H1 (cell line): ENCODE data around the gene DPP10. TPM values are rescaled to one million over a fixed set of nuclear protein-coding genes. Genes with fewer than 3 reads are reported as not detected.

Experiments used
- CTCF ChIA-PET: fragments of 300-600 bp; sonication (Branson Sonifier 250); formaldehyde crosslinking; loops from one replicate; lab custom pipeline; 2021; ENCODE audit not compliant: partially characterized antibody; lab: Charles Lee
- POLR2A ChIA-PET: fragments of 300-600 bp; sonication (Branson Sonifier 250); formaldehyde crosslinking; loops from one replicate; lab custom pipeline; 2021; ENCODE audit warnings: inconsistent platforms; ENCODE audit not compliant: partially characterized antibody; lab: Charles Lee
- DNase-seq, 2 experiments: peaks; one replicate each; pipeline versions ENCODE4 v3.0.0 to v3.0.0-alpha.2; 2010 to 2022; ENCODE audit warnings: low spot score in 2 of 2, low read depth in 1 of 2, mixed read lengths in 1 of 2
- FAIRE-seq: peaks from 2 replicates; lab custom pipeline; 2011; peaks lifted over from hg19 to GRCh38; lab: Jason Lieb, UNC
- H2AFZ ChIP-seq: 2 replicates; pipeline ENCODE4 v1.8.1; 2012; ENCODE audit warnings: low read length, inconsistent platforms
- H2AK5ac ChIP-seq: 2 replicates; pipeline ENCODE4 v1.6.1; 2013; ENCODE audit warnings: low read depth, low read length
- H2BK120ac ChIP-seq: replicated peaks from 2 replicates; pipeline ENCODE3; 2013; ENCODE audit warnings: low read depth, low read length, inconsistent platforms
- H2BK12ac ChIP-seq: 2 replicates; pipeline ENCODE4 v1.6.1; 2013; ENCODE audit warnings: low read depth, low read length
- H2BK15ac ChIP-seq: 2 replicates; pipeline ENCODE4 v1.6.1; 2013; ENCODE audit warnings: low read length
- H2BK20ac ChIP-seq: 2 replicates; pipeline ENCODE4 v1.6.1; 2013; ENCODE audit warnings: low read length
- H2BK5ac ChIP-seq: 2 replicates; pipeline ENCODE4 v1.6.1; 2013; ENCODE audit warnings: low read depth, low read length
- H3K14ac ChIP-seq: 2 replicates; pipeline ENCODE4 v1.6.1; 2013; ENCODE audit warnings: inconsistent platforms; ENCODE audit not compliant: insufficient read length
- H3K18ac ChIP-seq: 2 replicates; pipeline ENCODE4 v1.6.1; 2013; ENCODE audit warnings: low read length; ENCODE audit errors: extremely low read depth
- H3K23ac ChIP-seq: 2 replicates; pipeline ENCODE4 v1.6.1; 2013; ENCODE audit warnings: inconsistent platforms; ENCODE audit not compliant: insufficient read length
- H3K23me2 ChIP-seq: 2 replicates; pipeline ENCODE4 v1.6.1; 2013; ENCODE audit warnings: low read depth, low read length
- H3K27ac ChIP-seq: 2 replicates; pipeline ENCODE4 v1.6.1; 2011; ENCODE audit warnings: low read depth, low read length, inconsistent platforms
- H3K27me3 ChIP-seq, 4 experiments: replicated peaks in 1 of 4; 1 replicate in 1 of 4; 2 replicates in 3 of 4; pipeline versions ENCODE4 v1.6.1 to v1.8.1; 2011 to 2013; ENCODE audit warnings: low read length in 3 of 4, mild to moderate bottlenecking in 3 of 4, inconsistent platforms in 2 of 4, mixed read lengths in 2 of 4, moderate library complexity in 1 of 4; ENCODE audit not compliant: control insufficient read depth in 3 of 4, insufficient read depth in 3 of 4; ENCODE audit errors: extremely low read depth in 1 of 4
- H3K36me3 ChIP-seq, 4 experiments: 2 replicates each; pipeline versions ENCODE4 v1.6.1 to v1.8.1; 2011 to 2013; ENCODE audit warnings: mild to moderate bottlenecking in 4 of 4, low read length in 3 of 4, moderate library complexity in 2 of 4, control low read depth in 1 of 4, inconsistent platforms in 1 of 4; ENCODE audit not compliant: insufficient read depth in 4 of 4, control insufficient read depth in 2 of 4
- H3K4ac ChIP-seq: replicated peaks from 2 replicates; pipeline ENCODE3; 2013; ENCODE audit warnings: low read length, low read depth, mixed read lengths, inconsistent platforms; ENCODE audit not compliant: insufficient read length
- H3K4me1 ChIP-seq, 4 experiments: replicated peaks in 1 of 4; 1 replicate in 1 of 4; 2 replicates in 3 of 4; pipeline versions ENCODE4 v1.6.1 to v1.8.1; 2011 to 2013; ENCODE audit warnings: low read length in 3 of 4, inconsistent platforms in 2 of 4, mixed read lengths in 1 of 4; ENCODE audit not compliant: insufficient read depth in 4 of 4, control insufficient read depth in 3 of 4
- H3K4me2 ChIP-seq, 2 experiments: 2 replicates each; pipeline versions ENCODE4 v1.6.1 to v1.8.1; 2011 to 2013; ENCODE audit warnings: low read depth in 2 of 2, low read length in 2 of 2, control low read depth in 1 of 2, inconsistent platforms in 1 of 2, mild to moderate bottlenecking in 1 of 2; ENCODE audit not compliant: insufficient read depth in 1 of 2
- H3K4me3 ChIP-seq, 4 experiments: fragments of 200-600, 300-600 bp in 1 of 4; sonication (generic), shearing (Covaris generic), sonication (Bioruptor Twin) in 1 of 4; 2 replicates each; pipeline versions ENCODE4 v1.5.1 to v1.8.1; 2011 to 2016; ENCODE audit warnings: low read length in 4 of 4, low read depth in 3 of 4, control low read depth in 2 of 4, inconsistent platforms in 2 of 4, mild to moderate bottlenecking in 2 of 4, mixed read lengths in 1 of 4, moderate library complexity in 1 of 4; ENCODE audit not compliant: insufficient read depth in 2 of 4; ENCODE audit errors: extremely low read depth in 1 of 4
- H3K56ac ChIP-seq: replicated peaks from 2 replicates; pipeline ENCODE3; 2013; ENCODE audit warnings: low read depth, mild to moderate bottlenecking, mixed read lengths, low read length, inconsistent platforms; ENCODE audit not compliant: insufficient read length
- H3K79me1 ChIP-seq: 2 replicates; pipeline ENCODE4 v1.6.1; 2013; ENCODE audit warnings: low read depth, low read length, control low read depth
- H3K79me2 ChIP-seq, 2 experiments: 2 replicates each; pipeline versions ENCODE4 v1.6.1 to v1.8.1; 2012 to 2013; ENCODE audit warnings: low read length in 2 of 2, mild to moderate bottlenecking in 2 of 2, inconsistent platforms in 1 of 2; ENCODE audit not compliant: insufficient read depth in 2 of 2, control insufficient read depth in 1 of 2
- H3K9ac ChIP-seq, 4 experiments: replicated peaks in 1 of 4; 1 replicate in 1 of 4; 2 replicates in 3 of 4; pipeline versions ENCODE4 v1.6.1 to v1.8.1; 2011 to 2013; ENCODE audit warnings: low read depth in 3 of 4, low read length in 3 of 4, control low read depth in 2 of 4, mild to moderate bottlenecking in 2 of 4, moderate library complexity in 2 of 4, inconsistent platforms in 1 of 4; ENCODE audit errors: extremely low read depth in 1 of 4
- H3K9me3 ChIP-seq, 2 experiments: 2 replicates each; pipeline versions ENCODE4 v1.6.1 to v1.8.1; 2012 to 2013; ENCODE audit warnings: mild to moderate bottlenecking in 2 of 2, moderate library complexity in 2 of 2, control low read depth in 1 of 2, inconsistent platforms in 1 of 2, low read depth in 1 of 2, low read length in 1 of 2, mixed read lengths in 1 of 2; ENCODE audit not compliant: insufficient read depth in 2 of 2
- H4K20me1 ChIP-seq, 2 experiments: replicated peaks in 1 of 2; 2 replicates each; pipeline versions ENCODE3 to v1.8.1; 2011 to 2013; ENCODE audit warnings: inconsistent platforms in 2 of 2, low read length in 2 of 2, mild to moderate bottlenecking in 1 of 2; ENCODE audit not compliant: insufficient read depth in 2 of 2, control insufficient read depth in 1 of 2
- H4K5ac ChIP-seq: 2 replicates; pipeline ENCODE4 v1.6.1; 2013; ENCODE audit warnings: low read length, low read depth, mixed read lengths, inconsistent platforms; ENCODE audit not compliant: insufficient read length
- H4K8ac ChIP-seq: 2 replicates; pipeline ENCODE4 v1.8.0; 2013; ENCODE audit warnings: mild to moderate bottlenecking, moderate library complexity, low read length, inconsistent platforms; ENCODE audit not compliant: insufficient read depth; ENCODE audit errors: extremely low read depth
- H4K91ac ChIP-seq: replicated peaks from 2 replicates; pipeline ENCODE3; 2013; ENCODE audit warnings: low read length, mixed read lengths, inconsistent platforms; ENCODE audit not compliant: insufficient read length
- ATF3 ChIP-seq: IDR thresholded peaks from 2 replicates; pipeline ENCODE4 v1.6.1; 2011; ENCODE audit warnings: low read depth, mild to moderate bottlenecking, low read length; ENCODE audit not compliant: insufficient read depth
- BCL11A ChIP-seq, 2 experiments: IDR thresholded peaks; one replicate each; pipeline ENCODE4 v1.6.1; 2011; ENCODE audit warnings: low read depth in 2 of 2, low read length in 2 of 2, mild to moderate bottlenecking in 2 of 2
- GTF2F1 ChIP-seq: IDR thresholded peaks from 2 replicates; pipeline ENCODE4 v1.6.1; 2012; ENCODE audit warnings: low read depth, low read length, improper control_type of control experiment, borderline replicate concordance
- HDAC2 ChIP-seq, 2 experiments: fragments of 300-600 bp in 1 of 2; sonication (generic) in 1 of 2; IDR thresholded peaks; 2 replicates each; pipeline ENCODE4 v1.6.1; 2011 to 2012; ENCODE audit warnings: low read depth in 2 of 2, low read length in 2 of 2, mild to moderate bottlenecking in 2 of 2, moderate library complexity in 2 of 2, borderline replicate concordance in 1 of 2, inconsistent platforms in 1 of 2
- HDAC6 ChIP-seq: IDR thresholded peaks from one replicate; pipeline ENCODE4 v1.7.1; 2012; ENCODE audit warnings: low read depth, mild to moderate bottlenecking, inconsistent platforms, low read length, moderate library complexity
- PHF8 ChIP-seq: fragments of 200-600 bp; sonication (generic); conservative IDR thresholded peaks from 2 replicates; pipeline ENCODE4 v1.7.1; 2012; ENCODE audit warnings: low read depth, mild to moderate bottlenecking, inconsistent platforms, low read length, moderate library complexity
- POLR2AphosphoS5 ChIP-seq: IDR thresholded peaks from 2 replicates; pipeline ENCODE4 v1.6.1; 2011; ENCODE audit warnings: low read depth, low read length
- POU5F1 ChIP-seq: IDR thresholded peaks from 2 replicates; pipeline ENCODE4 v1.6.1; 2011; ENCODE audit warnings: low read depth, mild to moderate bottlenecking, low read length, moderate library complexity
- RBBP5 ChIP-seq: IDR thresholded peaks from 2 replicates; pipeline ENCODE4 v1.7.1; 2012; ENCODE audit warnings: low read depth, mild to moderate bottlenecking, inconsistent platforms, low read length, moderate library complexity, borderline replicate concordance
- RXRA ChIP-seq: IDR thresholded peaks from 2 replicates; pipeline ENCODE4 v1.6.1; 2011; ENCODE audit warnings: low read depth, mild to moderate bottlenecking, low read length, moderate library complexity; ENCODE audit not compliant: insufficient read depth
- SAP30 ChIP-seq: fragments of 300-600 bp; sonication (generic); IDR thresholded peaks from 2 replicates; pipeline ENCODE4 v1.7.1; 2012; ENCODE audit warnings: low read length, moderate library complexity, mild to moderate bottlenecking, inconsistent platforms; ENCODE audit not compliant: insufficient read depth, insufficient replicate concordance
- SIN3A ChIP-seq, 2 experiments: IDR thresholded peaks in 1 of 2; conservative IDR thresholded peaks in 1 of 2; 2 replicates each; pipeline ENCODE4 v1.6.1; 2011 to 2012; ENCODE audit warnings: low read length in 2 of 2, improper control_type of control experiment in 1 of 2, low read depth in 1 of 2, mild to moderate bottlenecking in 1 of 2
- SP1 ChIP-seq: IDR thresholded peaks from 2 replicates; pipeline ENCODE4 v1.6.1; 2011; ENCODE audit warnings: low read depth, low read length
- SP4 ChIP-seq: IDR thresholded peaks from 2 replicates; pipeline ENCODE4 v1.6.1; 2012; ENCODE audit warnings: low read length, inconsistent platforms
- SRF ChIP-seq: IDR thresholded peaks from 2 replicates; pipeline ENCODE4 v1.6.1; 2011; ENCODE audit warnings: mild to moderate bottlenecking, low read depth, low read length, moderate library complexity
- polyA plus RNA-seq, 7 experiments: library from polyadenylated mRNA; depleted of rRNA in 3 of 7; stranded (reverse) in 5 of 7; unstranded in 2 of 7; fragments of >200 nt in 5 of 7; fragments of 200-250 nt in 2 of 7; gene quantifications; 1 replicate in 5 of 7; 2 replicates in 1 of 7; 4 replicates in 1 of 7; pipeline versions ENCODE4 v1.2.1 to v1.2.3, GENCODE V29; 2011 to 2013; ENCODE audit warnings: missing spikeins in 2 of 7, mixed read lengths in 2 of 7
- total RNA-seq: library from RNA; stranded (reverse); fragmentation: NEBNext Ultra II Directional; extraction: Animal tissue kit (Norgen Biotek cat#: 25700); gene quantifications from 2 replicates; pipeline ENCODE4 v1.2.1, GENCODE V29; 2021

Gene DPP10
- total and polyA plus RNA-seq, 2 of the 8 experiments (the other 6 are each of a cell fraction or from before 2014, with no cell fraction given) = 3.3 to 7.2 TPM

DNA sequence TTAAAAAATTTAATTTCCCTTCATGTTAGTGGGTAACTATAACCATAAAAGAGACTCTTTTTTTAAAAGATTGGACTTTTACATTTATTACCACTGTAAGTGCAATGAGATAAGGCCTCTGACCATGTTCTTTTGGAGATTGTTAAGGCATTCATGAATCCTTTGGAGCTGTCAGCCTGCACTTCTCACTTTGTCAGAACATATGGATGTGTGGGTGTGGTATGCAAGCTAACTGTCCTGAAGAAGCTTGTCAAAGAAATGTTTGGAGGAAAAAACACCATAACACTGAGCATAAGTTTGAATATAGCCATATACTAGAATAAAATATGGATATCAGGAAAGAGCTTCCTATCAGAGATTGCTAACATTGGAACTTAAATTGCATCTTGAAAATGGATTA, 754.1 kb downstream of the DPP10 start:
- Histone ChIP-seq H2BK120ac (no peak overlapping the region), H3K4ac (no peak overlapping the region), H3K9ac (no peak overlapping the region), H2AFZ (no peak overlapping the region), H3K27me3 (no peaks in the 10 kb centered on the region), H3K23me2 (no peaks in the 10 kb centered on the region), H2AK5ac (no peak overlapping the region), H3K18ac (no peak overlapping the region), H4K5ac (no peak overlapping the region), H3K4me1 (no peaks in the 10 kb centered on the region), H2BK5ac (no peak overlapping the region), H3K79me2 (no peaks in the 10 kb centered on the region; a peak in 2 of 4 replicates), H2BK12ac (no peak overlapping the region), H3K79me1 (no peaks in the 10 kb centered on the region), H4K20me1 (no peaks in the 10 kb centered on the region), H3K4me2 (no peak overlapping the region), H3K14ac (no peak overlapping the region), H3K4me3 (no peak overlapping the region), H3K9me3 (no peaks in the 10 kb centered on the region), H3K36me3 (no peaks in the 10 kb centered on the region), H3K56ac (no peak overlapping the region), H3K27ac (no peak overlapping the region), H2BK15ac (no peak overlapping the region), H4K8ac (no peak overlapping the region), H4K91ac (no peak overlapping the region), H2BK20ac (no peak overlapping the region), H3K23ac (no peak overlapping the region)
- POLR2A ChIA-PET = no interaction called here
- no peak for FAIRE-seq
- CTCF ChIA-PET = interaction anchor here (1.3 kb wide), 1 partner anchor 31 kb away, joined by 4 read pairs; no protein-coding TSS in a partner anchor
- no peak for DNase-seq
- TF ChIP-seq ATF3 = no peak
- TF ChIP-seq BCL11A (IDR thresholded peaks at IDR 0.05; ENCODE audit: low read depth in 2 of 2, low read length in 2 of 2) = no peak
- TF ChIP-seq HDAC6 = no peak
- TF ChIP-seq SP4 = no peak
- TF ChIP-seq POU5F1 = no peak
- TF ChIP-seq PHF8 = no peak
- TF ChIP-seq HDAC2 (IDR thresholded peaks at IDR 0.05; ENCODE audit: borderline replicate concordance in 1 of 2, low read depth in 2 of 2, low read length in 2 of 2) = no peak
- no peak for TF ChIP-seq GTF2F1
- no peak for TF ChIP-seq SAP30
- TF ChIP-seq SP1 = no peak
- TF ChIP-seq RBBP5 = no peak
- TF ChIP-seq SIN3A (conservative IDR thresholded peaks at IDR 0.05 in 1 of 2, IDR thresholded peaks at IDR 0.05 in 1 of 2; ENCODE audit: low read depth in 1 of 2, low read length in 2 of 2) = no peak
- no peak for TF ChIP-seq RXRA
- no peak for TF ChIP-seq SRF
- TF ChIP-seq POLR2AphosphoS5 = no peak
